GM19395 (cell line): ENCODE measurements around the gene TSPY8.
"Not testable (repeated sequence)": the region's sequence is repeated elsewhere in the genome, so short reads cannot be mapped to it uniquely, and the experiment has no call there.

Experiments used
- ATAC-seq: cut with Tn5 transposase; IDR thresholded peaks from one replicate; pipeline ENCODE4 v1.9.1; 2021; ENCODE audit warnings: mild to moderate bottlenecking, moderate library complexity; ENCODE audit not compliant: unreplicated experiment

Gene TSPY8

GRCh38 chrY:9357497-9357896 lies at the start of gene TSPY8:
TSS of gene TSPY8 (plus strand) at chrY:9357797. CDS start at chrY:9357843, 46 bp downstream.
- ATAC-seq = not testable (repeated sequence)

- no peak for ATAC-seq
Observed at GRCh38 chrY:9320996-9321395, 36.6 kb upstream of the TSPY8 start.

- ATAC-seq = not testable (repeated sequence)
Observed at GRCh38 chrY:9337164-9337563, 20.4 kb upstream of the TSPY8 start, which contains the start of gene TSPY4. TSS of gene TSPY4 (plus strand) at chrY:9337464. CDS start at chrY:9337510, 46 bp downstream.

- not testable (repeated sequence) for ATAC-seq
Observed at GRCh38 chrY:9396527-9396926, 38.9 kb downstream of the TSPY8 start.

- ATAC-seq = not testable (repeated sequence)
Observed at GRCh38 chrY:9398121-9398520, 40.5 kb downstream of the TSPY8 start, which contains the start of gene TSPY3. TSS of gene TSPY3 (plus strand) at chrY:9398421. CDS start at chrY:9398467, 46 bp downstream.
